Osteocyte (in vitro differentiated cells): Measurements from ENCODE around the gene MAP6. TPM values are rescaled to one million over a fixed set of nuclear protein-coding genes. Genes with fewer than 3 reads are reported as not detected.

Experiments used
- DNase-seq: peaks from one replicate; pipeline ENCODE4 v3.0.0; 2021; ENCODE audit warnings: mixed read lengths; ENCODE audit not compliant: unreplicated experiment; ENCODE audit errors: extremely low spot score
- H3K27ac Mint-ChIP-seq: one replicate; pipeline ENCODE4 v1.8.0; 2021; ENCODE audit warnings: mild to moderate bottlenecking, mixed read lengths; ENCODE audit not compliant: unreplicated experiment
- H3K27me3 Mint-ChIP-seq: one replicate; pipeline ENCODE4 v1.8.0; 2021; ENCODE audit warnings: mixed read lengths; ENCODE audit not compliant: unreplicated experiment
- H3K36me3 Mint-ChIP-seq: one replicate; pipeline ENCODE4 v1.8.0; 2021; ENCODE audit warnings: mixed read lengths; ENCODE audit not compliant: unreplicated experiment
- H3K4me1 Mint-ChIP-seq: one replicate; pipeline ENCODE4 v1.8.0; 2021; ENCODE audit warnings: mixed read lengths; ENCODE audit not compliant: unreplicated experiment
- H3K4me3 Mint-ChIP-seq: one replicate; pipeline ENCODE4 v1.8.0; 2021; ENCODE audit warnings: mild to moderate bottlenecking, moderate library complexity, mixed read lengths; ENCODE audit not compliant: unreplicated experiment
- H3K9me3 Mint-ChIP-seq: one replicate; pipeline ENCODE4 v1.8.0; 2021; ENCODE audit warnings: mixed read lengths; ENCODE audit not compliant: unreplicated experiment
- CTCF ChIP-seq: fragments of 200-600 bp; sonication (generic); IDR thresholded peaks from 2 replicates; pipeline ENCODE4 v1.5.0; 2021; ENCODE audit warnings: antibody characterized with exemption, mild to moderate bottlenecking, moderate library complexity
- total RNA-seq: library from RNA; stranded (reverse); gene quantifications from 2 replicates; pipeline ENCODE4 v1.2.1, GENCODE V29; 2021

The MAP6 gene
- total RNA-seq, 1 donor from 2014 or later = 2.3 TPM

GRCh38 chr11:75632450-75632849 is 36.4 kb downstream of the MAP6 start:
- TF ChIP-seq CTCF = no peak
- Mint-ChIP-seq H3K36me3 (no peaks in the 10 kb centered on the region), H3K4me3 (no peak overlapping the region), H3K4me1 (no peaks in the 10 kb centered on the region), H3K27ac (no peak overlapping the region), H3K9me3 (no peaks in the 10 kb centered on the region), H3K27me3 (peaks cover 68% of the 10 kb centered on the region)
- no peak for DNase-seq

GRCh38 chr11:75631086-75631730 is 37.6 kb downstream of the MAP6 start:
- H3K27ac Mint-ChIP-seq = no peak overlapping the region
- H3K9me3 Mint-ChIP-seq = no peaks in the 10 kb centered on the region
- peaks cover 9% of the 10 kb centered on the region for H3K4me1 Mint-ChIP-seq
- H3K4me3 Mint-ChIP-seq = no peak overlapping the region
- TF ChIP-seq CTCF = no peak
- H3K27me3 Mint-ChIP-seq = peaks cover 55% of the 10 kb centered on the region
- no peaks in the 10 kb centered on the region for H3K36me3 Mint-ChIP-seq
- DNase-seq = no peak

- H3K27ac Mint-ChIP-seq = no peak overlapping the region
These were observed 40.8 kb downstream of the MAP6 start for GRCh38 chr11:75627906-75628668.

GRCh38 chr11:75626889-75627529 is 41.8 kb downstream of the MAP6 start:
- H3K9me3 Mint-ChIP-seq = no peaks in the 10 kb centered on the region
- no peaks in the 10 kb centered on the region for H3K36me3 Mint-ChIP-seq
- DNase-seq = no peak
- H3K4me3 Mint-ChIP-seq = no peak overlapping the region
- H3K4me1 Mint-ChIP-seq = peaks cover 19% of the 10 kb centered on the region
- H3K27ac Mint-ChIP-seq = peak overlapping the region; percentile 13
- TF ChIP-seq CTCF = no peak
- H3K27me3 Mint-ChIP-seq = peaks cover 21% of the 10 kb centered on the region

More at GRCh38 chr11:75627906-75628668, 40.8 kb downstream of the MAP6 start:
- Mint-ChIP-seq H3K4me1 (peaks cover 19% of the 10 kb centered on the region), H3K36me3 (no peaks in the 10 kb centered on the region), H3K4me3 (no peak overlapping the region), H3K9me3 (no peaks in the 10 kb centered on the region), H3K27me3 (peaks cover 30% of the 10 kb centered on the region)
- DNase-seq = no peak
- no peak for TF ChIP-seq CTCF
